ENCODE results near the gene SULT1C2.

- TF ChIP-seq CTCF (IDR thresholded peaks at IDR 0.05) (no peak), POLR2A (IDR thresholded peaks at IDR 0.05) (no peak), POLR2AphosphoS5 (IDR thresholded peaks at IDR 0.05) (no peak)
These were observed 22.5 kb upstream of the SULT1C2 start for GRCh38 chr2:108266218-108266617.

All from prostate gland (tissue), 2 donors.